HL-60/S4 treated with retinoic acid at 250 ng/mL for 4 days and 3 days (cell line): ENCODE measurements around the gene TBC1D22A.

Experiments
- in situ Hi-C: fragments of 300-500 bp; cut with MboI; formaldehyde crosslinking; loops from 2 replicates; pipeline ENCODE4 v1.7.0; 2022; ENCODE audit warnings: low sequenced_read_pairs

TBC1D22A gene

DNA sequence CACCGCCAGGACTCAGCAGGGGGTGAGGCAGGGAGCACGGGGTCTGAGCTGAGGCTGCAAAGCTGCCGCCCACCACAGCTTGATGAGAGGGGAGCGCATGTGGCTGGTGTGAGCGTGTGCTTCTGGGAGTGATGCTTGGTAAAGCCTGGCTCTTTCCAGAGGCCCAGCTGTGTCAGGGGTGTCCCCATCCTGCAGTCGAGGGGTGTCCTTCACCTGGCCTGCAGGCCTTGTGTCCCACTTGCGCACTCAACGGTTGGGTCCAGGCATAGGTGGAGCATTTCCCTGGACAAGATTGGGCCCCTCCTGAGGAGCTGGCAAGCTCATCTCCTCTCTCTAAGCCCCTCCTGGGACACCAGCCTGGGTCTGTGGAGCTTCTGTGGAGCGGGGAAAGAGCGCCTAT, 273.9 kb downstream of the TBC1D22A start:
- in situ Hi-C loops = no loop called here

- in situ Hi-C loops = no loop called here
These were observed 274.6 kb downstream of the TBC1D22A start for GRCh38 chr22:47036936-47037485.

- in situ Hi-C loops = no loop called here
These were observed 275.9 kb downstream of the TBC1D22A start for GRCh38 chr22:47038206-47038835.

- in situ Hi-C loops = no loop called here
These were observed 276.9 kb downstream of the TBC1D22A start for GRCh38 chr22:47039356-47039755.

- in situ Hi-C loops = no loop called here
These were observed 278.2 kb downstream of the TBC1D22A start for GRCh38 chr22:47040486-47041270.

DNA sequence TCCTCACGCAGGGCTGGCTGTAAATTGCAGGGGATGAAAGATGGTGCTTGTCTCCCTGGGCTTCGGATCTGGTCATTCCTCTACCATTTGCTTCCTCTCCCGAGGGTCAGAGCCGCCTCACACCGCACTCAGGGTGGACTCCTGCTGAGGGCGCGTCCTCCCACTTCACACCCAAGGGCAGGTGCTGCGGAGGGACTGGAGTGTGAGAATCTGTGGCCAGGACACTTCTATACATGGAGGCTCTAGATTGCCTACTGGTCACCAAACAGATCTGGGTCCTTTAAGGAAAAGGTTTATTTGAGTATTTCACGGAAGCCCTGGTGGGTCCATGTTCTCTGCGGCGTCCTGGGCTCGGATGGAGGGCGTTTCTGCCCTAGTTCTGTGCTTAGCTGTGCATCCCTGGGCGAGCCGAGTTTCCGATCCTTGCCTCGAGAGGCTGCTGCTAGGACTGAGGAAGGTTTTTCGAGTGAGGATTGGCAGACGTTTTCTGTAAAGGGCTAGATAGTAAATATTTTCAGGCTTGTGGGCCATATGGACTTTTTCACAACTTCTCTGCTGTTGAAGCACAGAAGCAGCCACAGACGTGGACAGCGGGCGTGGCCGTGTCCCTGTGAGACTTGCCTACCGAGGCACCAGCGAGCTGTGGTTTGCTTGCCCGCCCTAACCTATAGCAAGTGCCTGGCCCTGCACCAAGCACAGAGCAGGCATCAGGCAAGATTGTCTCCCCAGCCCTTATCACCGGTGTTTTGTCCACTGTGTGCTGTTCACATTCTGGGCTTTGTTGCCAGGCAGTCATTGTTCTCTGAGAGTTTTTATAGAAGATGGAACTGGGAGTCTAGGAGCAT, 279.0 kb downstream of the TBC1D22A start:
- in situ Hi-C loops = no loop called here

DNA sequence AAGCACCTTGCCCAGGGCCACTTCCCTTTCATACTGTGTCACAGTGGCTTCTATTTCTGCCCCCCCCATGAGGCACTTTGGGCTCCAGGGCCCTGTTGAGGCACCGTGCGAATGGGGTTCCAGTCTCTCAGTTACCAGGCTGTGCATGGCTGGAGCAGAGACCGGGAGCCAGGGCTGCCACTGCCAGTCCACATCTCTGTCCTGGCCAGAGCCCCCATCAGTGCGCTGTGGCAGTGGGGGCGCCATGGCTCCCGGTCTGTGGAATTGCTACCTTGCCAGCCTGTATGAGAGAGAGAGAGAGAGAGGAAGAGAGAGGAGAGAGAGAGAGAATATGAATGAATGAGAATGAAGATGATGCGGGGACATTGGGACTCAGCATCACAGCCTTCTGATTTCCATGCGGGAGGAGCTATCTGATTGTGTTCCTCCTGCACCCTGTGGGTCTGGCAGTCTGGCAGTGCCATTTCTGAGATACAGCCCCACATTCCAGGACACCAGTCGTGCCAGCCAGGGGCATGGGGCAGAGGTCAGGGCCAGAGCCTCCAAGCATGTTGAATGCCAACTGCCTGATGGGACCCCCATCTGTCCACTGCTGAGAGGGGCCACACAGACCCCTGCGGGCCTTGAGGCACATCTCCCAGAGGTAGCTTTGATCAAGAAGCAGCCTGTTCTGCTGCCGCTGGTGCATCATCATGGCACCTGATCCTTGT, 279.8 kb downstream of the TBC1D22A start:
- in situ Hi-C loops = no loop called here

DNA sequence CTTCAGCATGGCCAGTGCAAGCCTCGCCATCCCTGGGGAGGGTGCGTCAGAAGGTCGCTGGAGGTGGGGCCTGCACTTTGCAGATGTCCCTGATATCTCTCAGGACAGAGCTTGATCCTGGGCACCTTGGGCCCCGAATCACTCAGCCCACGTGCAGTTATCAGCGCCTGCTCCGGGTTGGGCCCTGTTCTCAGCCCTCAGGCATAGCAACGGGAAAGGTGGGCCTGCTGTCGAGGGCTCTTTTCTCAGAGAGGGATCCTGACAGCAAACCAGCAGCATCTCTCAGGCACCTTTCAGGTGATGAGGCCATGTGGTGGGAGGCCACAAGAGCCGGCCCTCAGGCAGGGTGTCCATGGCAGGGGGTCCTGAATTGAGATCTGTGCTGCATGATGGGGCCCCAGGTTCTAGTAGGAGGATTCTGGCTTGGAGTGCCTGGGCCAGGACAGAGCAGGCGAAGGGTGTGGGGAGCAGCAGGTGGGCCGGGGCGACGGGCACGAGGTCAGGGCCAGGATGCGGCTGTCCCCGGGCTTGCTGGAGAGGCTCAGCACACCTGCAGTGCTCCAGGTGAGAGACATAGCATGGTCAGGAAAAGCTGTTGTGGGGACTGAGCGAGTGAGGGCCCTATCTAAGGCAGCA, 280.5 kb downstream of the TBC1D22A start:
- in situ Hi-C loops = no loop called here

GRCh38 chr22:47043835-47044721, 281.6 kb downstream of the TBC1D22A start:
- in situ Hi-C loops = no loop called here

DNA sequence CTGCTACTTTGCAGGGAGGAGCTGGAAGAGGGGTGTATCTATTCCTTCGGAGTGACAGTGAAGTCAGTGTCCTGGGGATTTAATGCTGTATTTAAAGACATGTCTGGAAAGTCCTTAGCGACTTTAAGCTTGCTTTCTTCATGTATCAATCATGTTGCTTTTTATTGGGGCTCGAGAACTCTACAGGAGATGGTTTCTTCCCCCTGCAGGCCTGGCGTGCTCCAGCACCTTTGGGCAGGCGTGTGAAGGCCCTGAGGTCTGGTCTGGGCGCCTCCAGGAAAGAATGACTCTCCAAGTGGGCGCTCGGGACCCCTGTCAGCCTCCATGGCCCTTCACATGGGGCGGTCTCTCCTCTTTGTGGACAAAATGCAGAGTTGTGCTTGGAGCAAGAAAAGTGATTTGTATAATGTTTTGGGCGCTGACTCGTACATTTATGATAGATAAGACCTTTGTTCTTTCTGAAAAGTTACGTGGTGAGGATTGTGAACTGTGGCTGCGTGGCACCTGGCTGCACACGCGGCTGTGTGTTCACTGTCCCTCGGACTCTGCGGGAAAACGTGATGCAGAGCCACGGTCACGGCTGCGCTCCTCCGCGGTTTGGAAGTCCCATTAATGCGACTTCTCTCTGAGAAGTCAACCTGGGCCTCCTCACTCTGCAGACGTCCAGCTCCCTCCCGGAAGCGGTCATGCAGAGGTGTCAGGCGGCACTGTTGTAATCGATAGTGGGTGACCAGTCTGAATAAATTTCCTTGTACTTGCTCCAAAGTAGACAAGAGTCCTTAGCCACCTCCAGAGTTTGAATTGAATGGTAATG, 282.5 kb downstream of the TBC1D22A start:
- in situ Hi-C loops = no loop called here

DNA sequence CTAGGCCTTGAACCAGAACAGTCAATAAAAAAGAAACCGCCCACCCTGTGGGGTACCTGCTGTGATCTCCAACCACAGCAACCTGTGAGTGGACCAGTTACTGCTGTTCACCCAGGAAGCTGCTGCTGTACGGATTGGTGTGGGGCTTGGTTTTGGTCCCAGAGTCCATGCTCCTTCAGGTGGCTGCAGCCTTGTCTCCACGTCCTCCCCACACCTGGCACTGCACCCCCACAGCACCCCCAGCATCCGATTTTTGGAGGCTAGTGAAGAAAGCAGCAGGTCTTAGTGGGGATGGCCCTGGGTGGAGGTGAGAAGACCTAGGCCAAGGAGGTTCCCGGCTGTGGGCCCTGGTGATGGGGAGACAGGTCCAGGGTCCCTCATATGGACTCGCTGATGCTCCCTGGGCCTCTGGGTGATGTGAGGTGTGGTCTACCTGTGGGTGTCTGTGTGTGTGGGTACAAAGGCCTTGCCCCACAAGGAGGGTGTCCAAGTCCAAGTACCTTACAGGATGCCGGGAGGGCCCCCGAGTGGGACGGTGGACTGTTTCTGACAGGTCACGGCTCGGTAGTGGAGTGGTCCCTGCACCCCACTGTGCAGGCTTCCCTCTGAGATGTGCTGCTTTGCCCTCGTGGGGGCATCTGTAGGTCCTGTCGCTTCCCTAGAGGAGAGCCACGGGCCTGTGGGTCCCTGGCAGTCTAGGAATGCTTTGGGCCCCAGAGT, 283.4 kb downstream of the TBC1D22A start:
- in situ Hi-C loops = no loop called here

DNA sequence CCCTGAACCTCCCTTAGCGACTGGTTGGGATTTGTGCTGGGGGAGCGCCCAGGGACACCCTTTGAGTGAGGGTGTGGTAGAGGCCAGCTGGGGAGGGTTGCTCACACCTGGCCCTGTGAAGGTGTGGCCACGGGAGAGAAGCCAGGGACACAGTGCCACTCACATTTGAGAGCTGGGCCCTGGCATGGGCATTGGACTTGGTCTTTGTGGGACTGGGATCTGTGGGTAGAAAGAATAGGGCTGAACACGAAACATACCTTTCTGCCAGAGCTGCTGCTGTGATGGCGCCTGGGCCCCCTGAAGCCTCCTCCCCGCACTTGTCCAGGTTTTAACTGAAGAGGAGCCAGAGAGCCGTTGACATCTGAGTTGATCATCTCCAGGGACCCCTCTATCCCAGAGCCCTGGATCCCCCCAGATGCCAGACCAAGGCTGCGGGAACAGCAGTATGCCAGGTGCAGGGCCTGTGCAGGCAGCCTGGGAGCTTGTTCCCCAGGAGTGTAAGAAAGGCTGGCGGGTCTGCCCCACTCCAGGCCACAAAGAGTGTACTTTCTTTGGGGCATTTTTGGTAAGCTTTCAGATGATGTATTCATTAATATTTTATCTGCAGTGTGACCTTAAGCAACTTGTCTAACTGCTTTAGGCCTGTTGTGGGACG, 284.1 kb downstream of the TBC1D22A start:
- in situ Hi-C loops = no loop called here

- in situ Hi-C loops = no loop called here
These were observed 285.1 kb downstream of the TBC1D22A start for GRCh38 chr22:47047321-47048122.

DNA sequence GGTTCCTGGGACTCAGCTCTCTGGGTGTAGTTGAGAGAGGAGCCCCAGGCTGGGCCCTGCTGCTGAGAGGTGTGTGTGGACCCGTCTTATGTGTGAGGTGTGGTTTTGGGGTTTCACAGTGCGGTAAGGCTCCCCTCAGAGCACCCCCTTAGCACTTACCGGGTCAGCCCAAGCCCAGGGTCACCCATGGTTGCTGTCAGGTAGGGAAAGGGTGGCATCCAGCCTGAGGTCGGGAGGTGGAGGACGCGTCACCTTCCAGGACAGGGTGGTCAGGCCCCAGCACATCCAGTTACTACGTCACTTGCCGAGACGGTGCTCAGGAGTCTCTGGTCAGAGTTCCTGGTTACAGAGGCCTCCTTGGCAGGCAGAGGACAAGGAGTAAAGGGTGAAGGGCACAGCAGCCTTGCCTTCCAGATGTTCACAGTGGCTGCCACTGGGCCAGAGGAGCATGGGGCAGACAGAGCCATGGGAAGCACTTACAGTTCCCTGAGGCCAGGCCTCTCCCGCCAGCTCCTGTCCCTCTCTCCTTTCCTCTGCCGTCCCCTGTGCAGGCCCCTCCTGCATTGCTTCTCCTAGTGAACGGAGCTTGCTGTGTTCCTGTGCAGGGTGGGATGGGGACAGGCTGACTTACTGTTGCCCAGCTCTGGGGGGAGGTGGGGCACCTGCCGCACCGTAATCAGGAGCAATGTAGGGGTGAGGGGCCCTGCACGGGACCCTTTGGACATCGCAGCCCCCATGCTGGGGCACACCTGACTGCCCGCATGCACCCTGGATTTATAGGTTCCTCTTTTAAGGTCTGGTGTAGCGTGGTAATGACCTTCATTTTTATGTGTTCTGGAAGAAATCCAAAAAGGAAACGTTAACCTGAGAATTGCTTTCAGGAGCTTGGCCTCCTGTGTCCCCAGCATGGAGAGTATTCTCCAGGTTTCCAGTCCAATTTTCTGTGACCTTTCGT, 285.9 kb downstream of the TBC1D22A start:
- in situ Hi-C loops = no loop called here

- in situ Hi-C loops = no loop called here
These were observed 286.7 kb downstream of the TBC1D22A start for GRCh38 chr22:47049078-47049624.
